A673 (cell line): ENCODE data around the gene ZNF319. TPM values are rescaled to one million over a fixed set of nuclear protein-coding genes. Genes with fewer than 3 reads are reported as not detected.

Source experiments
- BruUV-seq: library from RNA; stranded (reverse); fragments of 400-500 nt; replicated peaks from 2 replicates; lab custom pipeline; 2021; lab: Mats Ljungman, UMichigan
- CTCF ChIA-PET: fragments of 300-600 bp; sonication (Branson Sonifier 250); formaldehyde crosslinking; loops from one replicate; lab custom pipeline; 2022; ENCODE audit warnings: antibody characterized with exemption; lab: Charles Lee
- POLR2A ChIA-PET: fragments of 300-600 bp; sonication (Branson Sonifier 250); formaldehyde crosslinking; loops from one replicate; lab custom pipeline; 2022; ENCODE audit warnings: antibody characterized with exemption; ENCODE audit not compliant: low non-redundant PET; lab: Charles Lee
- DNase-seq: peaks from one replicate; pipeline ENCODE4 v3.0.0-alpha.2; 2015; ENCODE audit warnings: low spot score
- H3K27ac ChIP-seq: fragments of 200-600 bp; sonication (generic); 2 replicates; pipeline ENCODE4 v1.5.1; 2016; ENCODE audit warnings: mixed run types, low read depth, mild to moderate bottlenecking, mixed read lengths, antibody characterized with exemption, low read length; ENCODE audit not compliant: poor library complexity, severe bottlenecking
- H3K27me3 ChIP-seq: fragments of 200-600 bp; sonication (generic); replicated peaks from 2 replicates; pipeline ENCODE4 v1.6.1; 2017; ENCODE audit warnings: mixed run types, low read depth, mild to moderate bottlenecking, mixed read lengths, antibody characterized with exemption, low read length; ENCODE audit not compliant: insufficient read depth, poor library complexity
- H3K36me3 ChIP-seq: fragments of 200-600 bp; sonication (generic); 2 replicates; pipeline ENCODE4 v1.6.1; 2016; ENCODE audit warnings: mixed run types, mild to moderate bottlenecking, mixed read lengths, antibody characterized with exemption, low read length; ENCODE audit not compliant: insufficient read depth, poor library complexity, severe bottlenecking
- H3K4me1 ChIP-seq: fragments of 200-600 bp; sonication (generic); 2 replicates; pipeline ENCODE4 v1.6.1; 2017; ENCODE audit warnings: mixed run types, mild to moderate bottlenecking, mixed read lengths, antibody characterized with exemption, low read length; ENCODE audit not compliant: insufficient read depth, poor library complexity, severe bottlenecking
- H3K4me3 ChIP-seq: fragments of 200-600 bp; sonication (generic); 2 replicates; pipeline ENCODE4 v1.5.1; 2016; ENCODE audit warnings: low read depth, mixed run types, mild to moderate bottlenecking, mixed read lengths, low read length; ENCODE audit not compliant: poor library complexity, severe bottlenecking
- H3K9me3 ChIP-seq: fragments of 200-600 bp; sonication (generic); 2 replicates; pipeline ENCODE4 v1.6.1; 2016; ENCODE audit warnings: mixed run types, low read depth, mild to moderate bottlenecking, mixed read lengths, antibody characterized with exemption, low read length; ENCODE audit not compliant: poor library complexity, severe bottlenecking
- CTCF ChIP-seq: fragments of 300-800, 200-600 bp; sonication (generic); conservative IDR thresholded peaks from 2 replicates; pipeline ENCODE4 v1.5.1; 2017; ENCODE audit warnings: low read depth, mild to moderate bottlenecking, antibody characterized with exemption, low read length, moderate library complexity, mixed read lengths
- EZH2 ChIP-seq: fragments of 200-600 bp; sonication (generic); IDR thresholded peaks from 2 replicates; pipeline ENCODE4 v1.6.1; 2017; ENCODE audit warnings: borderline replicate concordance, low read depth, mild to moderate bottlenecking, mixed read lengths, antibody characterized with exemption, low read length; ENCODE audit not compliant: poor library complexity, severe bottlenecking
- intact Hi-C: fragments of 100-400 bp; cut with micrococcal nuclease; formaldehyde crosslinking; loops from one replicate; pipeline ENCODE4 v1.10.0; 2022; ENCODE audit not compliant: unreplicated experiment
- total RNA-seq: library from RNA; stranded (reverse); gene quantifications from 2 replicates; pipeline ENCODE4 v1.2.3, GENCODE V29; 2021

The ZNF319 gene
- total RNA-seq, 1 experiment from 2014 or later: 12.9 TPM

DNA sequence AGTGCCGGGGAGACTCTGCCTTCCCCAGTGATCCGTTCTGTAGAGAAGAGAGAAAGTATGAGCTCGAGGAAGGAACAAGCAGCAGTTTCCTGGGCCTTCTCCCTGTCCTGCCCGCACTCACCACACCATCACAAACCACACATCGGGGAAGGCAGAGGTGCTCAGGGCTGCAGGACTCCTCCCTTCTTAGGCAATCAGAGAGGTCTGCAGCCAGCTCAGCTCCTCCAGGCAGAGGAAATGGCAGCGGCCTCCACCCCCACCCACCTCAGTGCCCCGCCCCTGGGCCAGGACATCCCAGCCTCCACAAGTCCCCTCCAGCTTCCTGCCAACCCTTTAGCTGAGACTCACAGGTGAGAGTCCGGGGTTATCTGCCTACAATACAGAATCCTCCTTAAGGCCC lies 2.0 kb downstream of the ZNF319 start:
- POLR2A ChIA-PET: no interaction called here
- BruUV-seq: no TSS peak

DNA sequence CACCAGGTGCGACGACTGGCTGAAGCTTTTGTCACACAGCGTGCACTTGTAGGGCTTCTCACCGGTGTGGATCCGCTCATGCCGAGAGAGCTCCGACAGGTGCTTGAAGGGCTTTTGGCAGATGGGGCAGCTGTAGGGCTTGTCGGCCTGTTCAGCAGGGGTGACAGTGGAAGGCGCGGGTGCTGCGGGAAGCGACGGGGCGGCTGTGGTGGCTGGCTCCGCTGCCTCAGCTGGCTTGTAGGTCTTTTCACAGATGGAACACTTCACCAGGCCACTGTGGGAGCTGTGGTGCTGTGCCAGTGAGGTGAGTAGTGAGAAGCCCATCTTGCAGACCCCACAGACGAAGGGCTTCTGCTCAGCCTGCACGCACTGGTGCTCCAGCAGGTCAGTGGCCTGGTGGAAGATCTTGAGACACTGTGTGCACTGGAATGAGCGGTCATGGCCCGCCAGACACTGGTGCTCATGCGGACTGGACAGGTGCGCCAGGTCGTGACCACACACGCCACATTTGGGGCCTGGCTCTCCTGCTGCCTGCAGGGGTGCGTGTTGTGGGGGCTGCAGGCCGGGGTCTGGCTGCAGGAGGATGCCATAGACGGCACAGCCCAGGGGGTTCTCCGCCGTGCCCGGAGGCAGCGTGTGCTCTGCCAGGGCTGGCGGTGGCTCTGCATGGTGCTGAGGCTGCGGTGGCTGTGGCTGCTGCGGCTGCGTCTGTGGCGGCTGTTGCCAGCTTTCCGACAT lies 2.8 kb downstream of the ZNF319 start:
- CTCF ChIA-PET: no interaction called here
- Histone ChIP-seq H3K27ac (no peak overlapping the region), H3K27me3 (no peaks in the 10 kb centered on the region), H3K9me3 (no peaks in the 10 kb centered on the region), H3K4me3 (no peak overlapping the region), H3K36me3 (peaks cover 4% of the 10 kb centered on the region), H3K4me1 (peaks cover 29% of the 10 kb centered on the region)
- no TSS peak for BruUV-seq
- TF ChIP-seq CTCF (no peak), EZH2 (no peak)
- intact Hi-C loops: no loop called here
- POLR2A ChIA-PET: no interaction called here
- DNase-seq: no peak

More for the DNA sequence above, 2.0 kb downstream of the ZNF319 start:
- intact Hi-C loops: no loop called here
- CTCF ChIA-PET: no interaction called here
- no peak overlapping the region for H3K27ac ChIP-seq
- no peaks in the 10 kb centered on the region for H3K9me3 ChIP-seq
- no peak for TF ChIP-seq EZH2
- no peak for TF ChIP-seq CTCF
- peaks cover 24% of the 10 kb centered on the region for H3K4me1 ChIP-seq
- no peaks in the 10 kb centered on the region for H3K27me3 ChIP-seq
- no peak overlapping the region for H3K4me3 ChIP-seq
- H3K36me3 ChIP-seq: peaks cover 4% of the 10 kb centered on the region
- no peak for DNase-seq

- no TSS peak for BruUV-seq
- no peaks in the 10 kb centered on the region for H3K27me3 ChIP-seq
- H3K4me1 ChIP-seq: peaks cover 28% of the 10 kb centered on the region
- CTCF ChIA-PET: no interaction called here
- H3K4me3 ChIP-seq: no peak overlapping the region
- DNase-seq: no peak
- H3K36me3 ChIP-seq: peaks cover 4% of the 10 kb centered on the region
- TF ChIP-seq CTCF (no peak), EZH2 (no peak)
- H3K27ac ChIP-seq: no peak overlapping the region
- POLR2A ChIA-PET: no interaction called here
- intact Hi-C loops: no loop called here
- H3K9me3 ChIP-seq: no peaks in the 10 kb centered on the region
Observed at GRCh38 chr16:57997176-57997527, 3.3 kb downstream of the ZNF319 start.
